Measurements from ENCODE around the gene KBTBD4. TPM values are rescaled to one million over a fixed set of nuclear protein-coding genes. Genes with fewer than 3 reads are reported as not detected.

KBTBD4 gene
- polyA plus RNA-seq, 2 of the 4 experiments (the other 2 are of a cell fraction) = 21.0 to 22.8 TPM

GRCh38 chr11:47589118-47589517, 10.3 kb upstream of the KBTBD4 start:
- no peaks in the 10 kb centered on the region for H3K9me3 ChIP-seq
- DNase-seq (ENCODE audit: low read depth in 1 of 2, low spot score in 1 of 2) (no peak), FAIRE-seq (no peak), ATAC-seq (no peak)
- 70% methylated on average over 11 of the region's 11 CpGs for WGBS (ENCODE audit: missing lambda C conversion rate)
- H3K27ac ChIP-seq = no peak overlapping the region
- peaks cover 8% of the 10 kb centered on the region; the same call in 1 of the 3 replicates for H3K4me1 ChIP-seq
- POLR2A ChIA-PET = no interaction called here
- TF ChIP-seq HOXB13 (CRISPR knock-in tag; IDR thresholded peaks at IDR 0.05; ENCODE audit: low read depth) = no peak
- no peak for TF ChIP-seq EHF (CRISPR knock-in tag; IDR thresholded peaks at IDR 0.05)
- no peak for TF ChIP-seq ZNF302 (CRISPR knock-in tag; IDR thresholded peaks at IDR 0.05)
- no peak for TF ChIP-seq FOSL2 (IDR thresholded peaks at IDR 0.05)
- TF ChIP-seq FOSL2 (CRISPR knock-in tag; IDR thresholded peaks at IDR 0.05) = no peak
- no peak for TF ChIP-seq EHMT2 (IDR thresholded peaks at IDR 0.05; ENCODE audit: low read depth)
- TF ChIP-seq NR3C1 (IDR thresholded peaks at IDR 0.05) = no peak
- no peak for TF ChIP-seq REST (IDR thresholded peaks at IDR 0.05)
- no peak for TF ChIP-seq RARB (CRISPR knock-in tag; IDR thresholded peaks at IDR 0.05)
- no peak for TF ChIP-seq KDM1A (IDR thresholded peaks at IDR 0.05; ENCODE audit: low read depth)
- no peak for TF ChIP-seq FOSB (CRISPR knock-in tag; IDR thresholded peaks at IDR 0.05)
- TF ChIP-seq POLR2AphosphoS2 (conservative IDR thresholded peaks at IDR 0.05; ENCODE audit: low read length) = no peak
- no peak for TF ChIP-seq ATOH8 (CRISPR knock-in tag; IDR thresholded peaks at IDR 0.05; ENCODE audit: low read depth)
- CTCF ChIA-PET = interaction anchor here (1.4 kb wide), 1 partner anchor 10 kb away, joined by 4 read pairs; the partner anchor contains the start of genes KBTBD4 and NDUFS3
- H3K4me3 ChIP-seq = no peak overlapping the region
- no peak overlapping the region for H3K4me2 ChIP-seq

- ChIA-PET CTCF (interaction anchor here (1.3 to 1.5 kb wide), 4 partner anchors 9 to 36 kb away, joined by 3 to 5 read pairs (median 4); partner anchors contain the start of genes KBTBD4 and NDUFS3), POLR2A (interaction anchor here (0.6 kb wide), 1 partner anchor 21 kb away, joined by 5 read pairs; no protein-coding TSS in a partner anchor)
- no peak for DNase-seq (ENCODE audit: low read depth in 1 of 2, low spot score in 1 of 2)
- TF ChIP-seq JUNB (IDR thresholded peaks at IDR 0.05) (no peak), ZSCAN20 (CRISPR knock-in tag; IDR thresholded peaks at IDR 0.05) (no peak), MAX (IDR thresholded peaks at IDR 0.05) (no peak), MAZ (IDR thresholded peaks at IDR 0.05; ENCODE audit: borderline replicate concordance, low read depth, low read length) (no peak), REST (IDR thresholded peaks at IDR 0.05) (no peak), SMC3 (IDR thresholded peaks at IDR 0.05) (no peak), NFE2L2 (conservative IDR thresholded peaks at IDR 0.05; ENCODE audit: low read length) (no peak), SREBF2 (IDR thresholded peaks at IDR 0.05) (no peak), ESRRA (IDR thresholded peaks at IDR 0.05; ENCODE audit: borderline replicate concordance, low read length) (no peak), TFCP2L1 (CRISPR knock-in tag; IDR thresholded peaks at IDR 0.05) (no peak)
- Histone ChIP-seq H3K9me3 (no peaks in the 10 kb centered on the region), H3K4me2 (no peak overlapping the region), H3K27ac (no peak overlapping the region), H3K4me3 (no peak overlapping the region), H3K4me1 (no peaks in the 10 kb centered on the region)
- no peak for FAIRE-seq
- peak; percentile 17 to 30; a peak in 4 of 6 replicates for ATAC-seq
- WGBS (ENCODE audit: missing lambda C conversion rate) = 78% methylated on average over 10 of the region's 14 CpGs
Measured at GRCh38 chr11:47587723-47588326, 9.1 kb upstream of the KBTBD4 start.
